K562 (cell line): Measurements from ENCODE around the gene RALGAPA2. TPM values are rescaled to one million over a fixed set of nuclear protein-coding genes. Genes with fewer than 3 reads are reported as not detected.

ENCODE experiments used
- ATAC-seq: fragments of 200-7000 bp; cut with Tn5 transposase; 3 replicates; pipeline ENCODE4 v1.9.1; 2020; ENCODE audit warnings: moderate library complexity
- BruUV-seq: library from RNA; stranded (reverse); fragments of 400-500 nt; replicated peaks from 2 replicates; lab custom pipeline; 2021; lab: Mats Ljungman, UMichigan
- CTCF ChIA-PET: fragments of 300-600 bp; formaldehyde crosslinking; extraction: SDS; loops from one replicate; lab custom pipeline; 2021; ENCODE audit warnings: low intra/inter-chr PET ratio; lab: Yijun Ruan, JAX
- POLR2A ChIA-PET: fragments of 300-600, 350-650 bp; sonication (Branson Sonifier 250); formaldehyde crosslinking; extraction: SDS; loops from one replicate; lab custom pipeline; 2021; ENCODE audit warnings: antibody characterized with exemption, inconsistent platforms; lab: Yijun Ruan, JAX
- DNase-seq, 4 experiments: peaks; one replicate each; pipeline versions ENCODE4 v3.0.0 to v3.0.0-alpha.2; 2011 to 2018; ENCODE audit warnings: low spot score in 3 of 4, mixed read lengths in 3 of 4; ENCODE audit errors: extremely low read depth in 1 of 4
- FAIRE-seq: peaks from 2 replicates; lab custom pipeline; 2011; peaks lifted over from hg19 to GRCh38; lab: Jason Lieb, UNC
- H2AFZ ChIP-seq: 2 replicates; pipeline ENCODE4 v1.6.0; 2011; ENCODE audit warnings: low read depth, low read length, control low read depth, inconsistent platforms
- H3K27ac ChIP-seq: fragments of 200-600 bp; 3 replicates; pipeline ENCODE4 v1.8.0; 2011; ENCODE audit warnings: low read depth, mild to moderate bottlenecking, control low read depth, inconsistent platforms, low read length, moderate library complexity, mixed read lengths; ENCODE audit errors: extremely low read depth
- H3K27me3 ChIP-seq, 2 experiments: fragments of 300-600 bp in 1 of 2; 2 replicates in 1 of 2; 3 replicates in 1 of 2; pipeline versions ENCODE4 v1.6.0 to v1.8.0; 2011; ENCODE audit warnings: inconsistent platforms in 2 of 2, low read length in 2 of 2, mild to moderate bottlenecking in 1 of 2, mixed read lengths in 1 of 2, moderate library complexity in 1 of 2; ENCODE audit not compliant: control insufficient read depth in 2 of 2, insufficient read depth in 2 of 2
- H3K36me3 ChIP-seq: fragments of 300-600 bp; 3 replicates; pipeline ENCODE4 v1.8.0; 2011; ENCODE audit warnings: mild to moderate bottlenecking, low read length, inconsistent platforms; ENCODE audit not compliant: control insufficient read depth, insufficient read depth
- H3K4me1 ChIP-seq, 2 experiments: fragments of 200-600 bp in 1 of 2; replicated peaks in 1 of 2; 2 replicates in 1 of 2; 3 replicates in 1 of 2; pipeline versions ENCODE4 v1.5.1 to v1.8.0; 2011; ENCODE audit warnings: inconsistent platforms in 2 of 2, low read length in 2 of 2, mild to moderate bottlenecking in 1 of 2, mixed read lengths in 1 of 2, moderate library complexity in 1 of 2; ENCODE audit not compliant: control insufficient read depth in 2 of 2, insufficient read depth in 2 of 2
- H3K4me2 ChIP-seq: 2 replicates; pipeline ENCODE4 v1.6.1; 2011; ENCODE audit warnings: low read length, control low read depth, inconsistent platforms, mixed read lengths; ENCODE audit not compliant: insufficient read depth
- H3K4me3 ChIP-seq: fragments of 200-600 bp; sonication (generic), shearing (Covaris generic); 2 replicates; pipeline ENCODE4 v1.5.1; 2016; ENCODE audit warnings: control low read depth, inconsistent platforms
- H3K79me2 ChIP-seq: fragments of 200-600 bp; 3 replicates; pipeline ENCODE4 v1.8.0; 2011; ENCODE audit warnings: low read length, inconsistent platforms; ENCODE audit not compliant: control insufficient read depth, insufficient read depth
- H3K9ac ChIP-seq, 2 experiments: 2 replicates each; pipeline versions ENCODE4 v1.6.0 to v1.6.1; 2011; ENCODE audit warnings: low read depth in 2 of 2, low read length in 2 of 2, control low read depth in 1 of 2, inconsistent platforms in 1 of 2, mild to moderate bottlenecking in 1 of 2, mixed read lengths in 1 of 2; ENCODE audit not compliant: insufficient read depth in 1 of 2
- H3K9me1 ChIP-seq: one replicate; pipeline ENCODE4 v1.6.0; 2011; ENCODE audit warnings: inconsistent platforms, mild to moderate bottlenecking, low read length, moderate library complexity; ENCODE audit not compliant: control insufficient read depth, insufficient read depth
- H3K9me3 ChIP-seq: replicated peaks from 2 replicates; pipeline ENCODE4 v1.5.1; 2011; ENCODE audit warnings: low read depth, low read length, inconsistent platforms; ENCODE audit not compliant: control insufficient read depth, insufficient read depth
- H4K20me1 ChIP-seq: replicated peaks from 2 replicates; pipeline ENCODE4 v1.6.1; 2011; ENCODE audit warnings: low read length, inconsistent platforms, mixed read lengths; ENCODE audit not compliant: control insufficient read depth, insufficient read depth
- ARID1B ChIP-seq: fragments of 450-650 bp; IDR thresholded peaks from 2 replicates; pipeline ENCODE4 v1.6.1; 2016; ENCODE audit warnings: antibody characterized with exemption, mild to moderate bottlenecking, inconsistent platforms
- ATF7 ChIP-seq: fragments of 450-650 bp; IDR thresholded peaks from 2 replicates; pipeline ENCODE4 v1.7.1; 2014; ENCODE audit warnings: mild to moderate bottlenecking, moderate library complexity
- CBX8 ChIP-seq: fragments of 200-600 bp; sonication (generic); IDR thresholded peaks from 2 replicates; pipeline ENCODE4 v1.6.1; 2012; ENCODE audit warnings: borderline replicate concordance, mixed run types, low read depth, mild to moderate bottlenecking, moderate library complexity, mixed read lengths, low read length, control low read depth, inconsistent platforms; ENCODE audit not compliant: poor library complexity, severe bottlenecking; ENCODE audit errors: extremely low read depth
- EP400 ChIP-seq: fragments of 450-650 bp; IDR thresholded peaks from 2 replicates; pipeline ENCODE4 v1.6.1; 2017; ENCODE audit warnings: antibody characterized with exemption, mild to moderate bottlenecking, moderate library complexity
- HMG20B ChIP-seq: fragments of 250-450 bp; sonication (Bioruptor Pico); IDR thresholded peaks from 2 replicates; pipeline ENCODE4 v1.5.0; 2021; ENCODE audit warnings: mild to moderate bottlenecking
- MEF2A ChIP-seq: IDR thresholded peaks from 2 replicates; pipeline ENCODE4 v1.6.1; 2011; ENCODE audit warnings: low read depth, mild to moderate bottlenecking, low read length, moderate library complexity; ENCODE audit not compliant: control insufficient read depth
- MTA3 ChIP-seq: fragments of 450-650 bp; formaldehyde crosslinking; IDR thresholded peaks from 2 replicates; pipeline ENCODE4 v1.6.1; 2017; ENCODE audit warnings: mild to moderate bottlenecking, borderline replicate concordance
- TAF7 ChIP-seq: fragments of 450-650 bp; IDR thresholded peaks from 2 replicates; pipeline ENCODE4 v1.6.1; 2016; ENCODE audit warnings: missing genetic modification characterization, missing compliant biosample characterization
- TARDBP ChIP-seq: fragments of 450-650 bp; IDR thresholded peaks from 2 replicates; pipeline ENCODE4 v1.6.1; 2016
- TCF3 ChIP-seq: sonication (generic); formaldehyde crosslinking; IDR thresholded peaks from 2 replicates; pipeline ENCODE4 v1.4.0; 2020; ENCODE audit warnings: mild to moderate bottlenecking, missing genetic modification reagents
- ZNF24 ChIP-seq: fragments of 450-650 bp; IDR thresholded peaks from 2 replicates; pipeline ENCODE4 v1.6.1; 2016
- ZNF57 ChIP-seq: fragments of 450-650 bp; formaldehyde crosslinking; IDR thresholded peaks from 2 replicates; pipeline ENCODE4 v1.4.0; 2020; ENCODE audit warnings: mild to moderate bottlenecking, moderate library complexity
- WGBS: fragments of 100-300 bp; shearing (Covaris generic); methylation state at CpG from one replicate; pipeline ENCODE4 v1.1.6; 2016; ENCODE audit warnings: low coverage, mixed read lengths; ENCODE audit not compliant: insufficient coverage; ENCODE audit errors: missing lambda C conversion rate; 5-methylcytosine and 5-hydroxymethylcytosine counted together
- in situ Hi-C: fragments of 300-500 bp; cut with MboI; formaldehyde crosslinking; loops from 4 replicates; pipeline ENCODE4 v1.15.0; 2018; ENCODE audit warnings: inconsistent platforms, mixed read lengths
- intact Hi-C: fragments of 100-400 bp; cut with micrococcal nuclease; formaldehyde crosslinking; loops from 2 replicates; pipeline ENCODE4 v1.14.2; 2022
- polyA plus RNA-seq, 8 experiments: library from polyadenylated mRNA; depleted of rRNA in 4 of 8; stranded (reverse) in 5 of 8; unstranded in 3 of 8; fragments of >200 nt; fragmentation: Nextera tagmentation in 2 of 8; fragmentation: Illumina TruSeq in 1 of 8; extraction: Ambion mirVana in 2 of 8; extraction: Trizol in 1 of 8; gene quantifications; 2 replicates each; pipeline versions ENCODE4 v1.2.1 to v1.2.3, GENCODE V29; 2011 to 2014; ENCODE audit warnings: inconsistent platforms in 1 of 8, missing spikeins in 1 of 8
- total RNA-seq, 7 experiments: library from RNA; depleted of rRNA in 6 of 7; stranded (reverse); fragments of >200 nt in 6 of 7; fragmentation: Illumina TruSeq in 2 of 7; extraction: Trizol in 2 of 7; gene quantifications; 2 replicates each; pipeline versions ENCODE4 v1.2.1 to v1.2.3, GENCODE V29; 2011 to 2021; ENCODE audit warnings: low replicate concordance in 1 of 7
- TF ChIP-seq, protein P1 (sequence below), 2 experiments: fragments of 450-650 bp in 1 of 2; sonication (generic) in 1 of 2; formaldehyde crosslinking in 1 of 2; IDR thresholded peaks; 2 replicates each; pipeline versions ENCODE4 v1.7.1 to v1.9.0; 2016 to 2022; ENCODE audit warnings: inconsistent platforms in 1 of 2, mild to moderate bottlenecking in 1 of 2, missing genetic modification reagents in 1 of 2

RALGAPA2 gene
- total and polyA plus RNA-seq, 9 of the 15 experiments (the other 6 are each of a cell fraction or from before 2014, with no cell fraction given) = 0.35 to 2.7 (median 1.4) TPM

- H3K9me1 ChIP-seq = no peaks in the 10 kb centered on the region
- WGBS = 2% methylated on average over 5 of the region's 6 CpGs
- ATAC-seq (no peak), FAIRE-seq (no peak), DNase-seq (peak in 1 of 4 experiments; percentile 23)
- H3K79me2 ChIP-seq = no peaks in the 10 kb centered on the region
- H3K4me1 ChIP-seq = peaks cover 13% of the 10 kb centered on the region in 2 experiments; a peak in 4 of 5 replicates
- intact Hi-C loops = no loop called here
- H3K9ac ChIP-seq = no peak overlapping the region
- H3K4me3 ChIP-seq = no peak overlapping the region; the same call in 1 of the 2 replicates
- no peak overlapping the region for H3K27ac ChIP-seq
- BruUV-seq = no TSS peak
- H3K4me2 ChIP-seq = peak overlapping the region; percentile 25; the same call in 1 of the 2 replicates
- H4K20me1 ChIP-seq = no peaks in the 10 kb centered on the region
- ChIA-PET CTCF (no interaction called here), POLR2A (no interaction called here)
- H2AFZ ChIP-seq = peak overlapping the region; percentile 45; the same call in 1 of the 2 replicates
- no peaks in the 10 kb centered on the region for H3K36me3 ChIP-seq
- in situ Hi-C loops = no loop called here
- H3K27me3 ChIP-seq = no peaks in the 10 kb centered on the region
- H3K9me3 ChIP-seq = no peaks in the 10 kb centered on the region
- TF ChIP-seq ZNF24 (no peak), ARID1B (peak; percentile 33; the same call in 1 of the 2 replicates), HMG20B (CRISPR knock-in tag) (no peak), EP400 (no peak), ZNF57 (CRISPR knock-in tag) (no peak), CBX8 (no peak), TCF3 (peak; percentile 25; the same call in 1 of the 2 replicates), MEF2A (no peak), MTA3 (no peak), TARDBP (no peak), TAF7 (tag) (no peak), ATF7 (no peak)
- TF ChIP-seq, protein P1, sequence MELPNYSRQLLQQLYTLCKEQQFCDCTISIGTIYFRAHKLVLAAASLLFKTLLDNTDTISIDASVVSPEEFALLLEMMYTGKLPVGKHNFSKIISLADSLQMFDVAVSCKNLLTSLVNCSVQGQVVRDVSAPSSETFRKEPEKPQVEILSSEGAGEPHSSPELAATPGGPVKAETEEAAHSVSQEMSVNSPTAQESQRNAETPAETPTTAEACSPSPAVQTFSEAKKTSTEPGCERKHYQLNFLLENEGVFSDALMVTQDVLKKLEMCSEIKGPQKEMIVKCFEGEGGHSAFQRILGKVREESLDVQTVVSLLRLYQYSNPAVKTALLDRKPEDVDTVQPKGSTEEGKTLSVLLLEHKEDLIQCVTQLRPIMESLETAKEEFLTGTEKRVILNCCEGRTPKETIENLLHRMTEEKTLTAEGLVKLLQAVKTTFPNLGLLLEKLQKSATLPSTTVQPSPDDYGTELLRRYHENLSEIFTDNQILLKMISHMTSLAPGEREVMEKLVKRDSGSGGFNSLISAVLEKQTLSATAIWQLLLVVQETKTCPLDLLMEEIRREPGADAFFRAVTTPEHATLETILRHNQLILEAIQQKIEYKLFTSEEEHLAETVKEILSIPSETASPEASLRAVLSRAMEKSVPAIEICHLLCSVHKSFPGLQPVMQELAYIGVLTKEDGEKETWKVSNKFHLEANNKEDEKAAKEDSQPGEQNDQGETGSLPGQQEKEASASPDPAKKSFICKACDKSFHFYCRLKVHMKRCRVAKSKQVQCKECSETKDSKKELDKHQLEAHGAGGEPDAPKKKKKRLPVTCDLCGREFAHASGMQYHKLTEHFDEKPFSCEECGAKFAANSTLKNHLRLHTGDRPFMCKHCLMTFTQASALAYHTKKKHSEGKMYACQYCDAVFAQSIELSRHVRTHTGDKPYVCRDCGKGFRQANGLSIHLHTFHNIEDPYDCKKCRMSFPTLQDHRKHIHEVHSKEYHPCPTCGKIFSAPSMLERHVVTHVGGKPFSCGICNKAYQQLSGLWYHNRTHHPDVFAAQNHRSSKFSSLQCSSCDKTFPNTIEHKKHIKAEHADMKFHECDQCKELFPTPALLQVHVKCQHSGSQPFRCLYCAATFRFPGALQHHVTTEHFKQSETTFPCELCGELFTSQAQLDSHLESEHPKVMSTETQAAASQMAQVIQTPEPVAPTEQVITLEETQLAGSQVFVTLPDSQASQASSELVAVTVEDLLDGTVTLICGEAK (IDR thresholded peaks at IDR 0.05) = peak; percentile 69
- TF ChIP-seq, protein P1 (CRISPR knock-in tag; IDR thresholded peaks at IDR 0.05) = no peak
Measured at GRCh38 chr20:20710443-20711315, 1.8 kb downstream of the RALGAPA2 start.
